ENCODE results near the gene MRPL2.

DNA sequence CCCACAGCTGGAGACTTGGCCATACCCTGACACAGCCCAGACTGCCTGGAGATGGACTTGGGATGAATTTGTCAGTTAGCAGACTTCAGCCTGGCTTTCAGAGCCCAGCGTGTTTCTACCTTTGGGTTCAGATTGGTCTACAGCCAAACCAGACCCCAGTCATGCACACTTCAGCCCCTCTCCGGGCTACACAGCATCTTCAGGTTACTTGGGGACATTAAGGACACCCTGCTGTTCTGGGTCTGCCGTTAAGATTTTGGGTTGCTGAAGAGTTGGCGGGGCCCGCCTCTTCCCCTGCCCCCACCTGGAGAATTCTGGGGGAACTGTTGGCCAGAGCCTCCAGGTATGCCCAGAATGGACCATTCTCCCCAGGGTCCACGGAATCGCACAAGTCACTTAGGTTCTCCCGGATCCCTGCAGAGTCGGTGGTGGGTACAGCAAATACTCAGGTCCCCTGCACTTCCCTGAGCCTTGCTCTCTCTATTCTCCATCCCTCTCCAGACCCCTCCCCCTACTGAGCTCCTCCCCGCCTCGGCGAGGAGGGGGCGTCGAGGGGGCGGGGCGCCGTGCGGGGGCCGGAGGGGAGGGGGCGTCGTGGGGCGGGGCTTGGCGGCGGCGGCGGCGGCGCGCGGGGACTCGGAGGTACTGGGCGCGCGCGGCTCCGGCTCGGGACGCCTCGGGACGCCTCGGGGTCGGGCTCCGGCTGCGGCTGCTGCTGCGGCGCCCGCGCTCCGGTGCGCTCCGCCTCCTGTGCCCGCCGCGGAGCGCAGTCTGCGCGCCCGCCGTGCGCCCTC lies 16.6 kb upstream of the MRPL2 start, which contains the start of gene PTK7:
- no peak for TF ChIP-seq CTCF (IDR thresholded peaks at IDR 0.05; ENCODE audit: low read depth, low read length, poor library complexity, severe bottlenecking)
- TF ChIP-seq EZH2phosphoT487 (IDR thresholded peaks at IDR 0.05; ENCODE audit: borderline replicate concordance, low read length): no peak
